H1 (cell line): ENCODE data around the gene ARHGEF4. TPM values are rescaled to one million over a fixed set of nuclear protein-coding genes. Genes with fewer than 3 reads are reported as not detected.

ENCODE experiments used
- CTCF ChIA-PET: fragments of 300-600 bp; sonication (Branson Sonifier 250); formaldehyde crosslinking; loops from one replicate; lab custom pipeline; 2021; ENCODE audit not compliant: partially characterized antibody; lab: Charles Lee
- POLR2A ChIA-PET: fragments of 300-600 bp; sonication (Branson Sonifier 250); formaldehyde crosslinking; loops from one replicate; lab custom pipeline; 2021; ENCODE audit warnings: inconsistent platforms; ENCODE audit not compliant: partially characterized antibody; lab: Charles Lee
- DNase-seq, 2 experiments: peaks; one replicate each; pipeline versions ENCODE4 v3.0.0 to v3.0.0-alpha.2; 2010 to 2022; ENCODE audit warnings: low spot score in 2 of 2, low read depth in 1 of 2, mixed read lengths in 1 of 2
- FAIRE-seq: peaks from 2 replicates; lab custom pipeline; 2011; peaks lifted over from hg19 to GRCh38; lab: Jason Lieb, UNC
- H2AFZ ChIP-seq: 2 replicates; pipeline ENCODE4 v1.8.1; 2012; ENCODE audit warnings: low read length, inconsistent platforms
- H2AK5ac ChIP-seq: 2 replicates; pipeline ENCODE4 v1.6.1; 2013; ENCODE audit warnings: low read depth, low read length
- H2BK120ac ChIP-seq: replicated peaks from 2 replicates; pipeline ENCODE3; 2013; ENCODE audit warnings: low read depth, low read length, inconsistent platforms
- H2BK12ac ChIP-seq: 2 replicates; pipeline ENCODE4 v1.6.1; 2013; ENCODE audit warnings: low read depth, low read length
- H2BK15ac ChIP-seq: 2 replicates; pipeline ENCODE4 v1.6.1; 2013; ENCODE audit warnings: low read length
- H2BK20ac ChIP-seq: 2 replicates; pipeline ENCODE4 v1.6.1; 2013; ENCODE audit warnings: low read length
- H2BK5ac ChIP-seq: 2 replicates; pipeline ENCODE4 v1.6.1; 2013; ENCODE audit warnings: low read depth, low read length
- H3K14ac ChIP-seq: 2 replicates; pipeline ENCODE4 v1.6.1; 2013; ENCODE audit warnings: inconsistent platforms; ENCODE audit not compliant: insufficient read length
- H3K18ac ChIP-seq: 2 replicates; pipeline ENCODE4 v1.6.1; 2013; ENCODE audit warnings: low read length; ENCODE audit errors: extremely low read depth
- H3K23ac ChIP-seq: 2 replicates; pipeline ENCODE4 v1.6.1; 2013; ENCODE audit warnings: inconsistent platforms; ENCODE audit not compliant: insufficient read length
- H3K23me2 ChIP-seq: 2 replicates; pipeline ENCODE4 v1.6.1; 2013; ENCODE audit warnings: low read depth, low read length
- H3K27ac ChIP-seq: 2 replicates; pipeline ENCODE4 v1.6.1; 2011; ENCODE audit warnings: low read depth, low read length, inconsistent platforms
- H3K27me3 ChIP-seq, 4 experiments: replicated peaks in 1 of 4; 1 replicate in 1 of 4; 2 replicates in 3 of 4; pipeline versions ENCODE4 v1.6.1 to v1.8.1; 2011 to 2013; ENCODE audit warnings: low read length in 3 of 4, mild to moderate bottlenecking in 3 of 4, inconsistent platforms in 2 of 4, mixed read lengths in 2 of 4, moderate library complexity in 1 of 4; ENCODE audit not compliant: control insufficient read depth in 3 of 4, insufficient read depth in 3 of 4; ENCODE audit errors: extremely low read depth in 1 of 4
- H3K36me3 ChIP-seq, 4 experiments: 2 replicates each; pipeline versions ENCODE4 v1.6.1 to v1.8.1; 2011 to 2013; ENCODE audit warnings: mild to moderate bottlenecking in 4 of 4, low read length in 3 of 4, moderate library complexity in 2 of 4, control low read depth in 1 of 4, inconsistent platforms in 1 of 4; ENCODE audit not compliant: insufficient read depth in 4 of 4, control insufficient read depth in 2 of 4
- H3K4ac ChIP-seq: replicated peaks from 2 replicates; pipeline ENCODE3; 2013; ENCODE audit warnings: low read length, low read depth, mixed read lengths, inconsistent platforms; ENCODE audit not compliant: insufficient read length
- H3K4me1 ChIP-seq, 4 experiments: replicated peaks in 1 of 4; 1 replicate in 1 of 4; 2 replicates in 3 of 4; pipeline versions ENCODE4 v1.6.1 to v1.8.1; 2011 to 2013; ENCODE audit warnings: low read length in 3 of 4, inconsistent platforms in 2 of 4, mixed read lengths in 1 of 4; ENCODE audit not compliant: insufficient read depth in 4 of 4, control insufficient read depth in 3 of 4
- H3K4me2 ChIP-seq, 2 experiments: 2 replicates each; pipeline versions ENCODE4 v1.6.1 to v1.8.1; 2011 to 2013; ENCODE audit warnings: low read depth in 2 of 2, low read length in 2 of 2, control low read depth in 1 of 2, inconsistent platforms in 1 of 2, mild to moderate bottlenecking in 1 of 2; ENCODE audit not compliant: insufficient read depth in 1 of 2
- H3K4me3 ChIP-seq, 4 experiments: fragments of 200-600, 300-600 bp in 1 of 4; sonication (generic), shearing (Covaris generic), sonication (Bioruptor Twin) in 1 of 4; 2 replicates each; pipeline versions ENCODE4 v1.5.1 to v1.8.1; 2011 to 2016; ENCODE audit warnings: low read length in 4 of 4, low read depth in 3 of 4, control low read depth in 2 of 4, inconsistent platforms in 2 of 4, mild to moderate bottlenecking in 2 of 4, mixed read lengths in 1 of 4, moderate library complexity in 1 of 4; ENCODE audit not compliant: insufficient read depth in 2 of 4; ENCODE audit errors: extremely low read depth in 1 of 4
- H3K56ac ChIP-seq: replicated peaks from 2 replicates; pipeline ENCODE3; 2013; ENCODE audit warnings: low read depth, mild to moderate bottlenecking, mixed read lengths, low read length, inconsistent platforms; ENCODE audit not compliant: insufficient read length
- H3K79me1 ChIP-seq: 2 replicates; pipeline ENCODE4 v1.6.1; 2013; ENCODE audit warnings: low read depth, low read length, control low read depth
- H3K79me2 ChIP-seq, 2 experiments: 2 replicates each; pipeline versions ENCODE4 v1.6.1 to v1.8.1; 2012 to 2013; ENCODE audit warnings: low read length in 2 of 2, mild to moderate bottlenecking in 2 of 2, inconsistent platforms in 1 of 2; ENCODE audit not compliant: insufficient read depth in 2 of 2, control insufficient read depth in 1 of 2
- H3K9ac ChIP-seq, 4 experiments: replicated peaks in 1 of 4; 1 replicate in 1 of 4; 2 replicates in 3 of 4; pipeline versions ENCODE4 v1.6.1 to v1.8.1; 2011 to 2013; ENCODE audit warnings: low read depth in 3 of 4, low read length in 3 of 4, control low read depth in 2 of 4, mild to moderate bottlenecking in 2 of 4, moderate library complexity in 2 of 4, inconsistent platforms in 1 of 4; ENCODE audit errors: extremely low read depth in 1 of 4
- H3K9me3 ChIP-seq, 2 experiments: 2 replicates each; pipeline versions ENCODE4 v1.6.1 to v1.8.1; 2012 to 2013; ENCODE audit warnings: mild to moderate bottlenecking in 2 of 2, moderate library complexity in 2 of 2, control low read depth in 1 of 2, inconsistent platforms in 1 of 2, low read depth in 1 of 2, low read length in 1 of 2, mixed read lengths in 1 of 2; ENCODE audit not compliant: insufficient read depth in 2 of 2
- H4K20me1 ChIP-seq, 2 experiments: replicated peaks in 1 of 2; 2 replicates each; pipeline versions ENCODE3 to v1.8.1; 2011 to 2013; ENCODE audit warnings: inconsistent platforms in 2 of 2, low read length in 2 of 2, mild to moderate bottlenecking in 1 of 2; ENCODE audit not compliant: insufficient read depth in 2 of 2, control insufficient read depth in 1 of 2
- H4K5ac ChIP-seq: 2 replicates; pipeline ENCODE4 v1.6.1; 2013; ENCODE audit warnings: low read length, low read depth, mixed read lengths, inconsistent platforms; ENCODE audit not compliant: insufficient read length
- H4K8ac ChIP-seq: 2 replicates; pipeline ENCODE4 v1.8.0; 2013; ENCODE audit warnings: mild to moderate bottlenecking, moderate library complexity, low read length, inconsistent platforms; ENCODE audit not compliant: insufficient read depth; ENCODE audit errors: extremely low read depth
- H4K91ac ChIP-seq: replicated peaks from 2 replicates; pipeline ENCODE3; 2013; ENCODE audit warnings: low read length, mixed read lengths, inconsistent platforms; ENCODE audit not compliant: insufficient read length
- ATF3 ChIP-seq: IDR thresholded peaks from 2 replicates; pipeline ENCODE4 v1.6.1; 2011; ENCODE audit warnings: low read depth, mild to moderate bottlenecking, low read length; ENCODE audit not compliant: insufficient read depth
- BACH1 ChIP-seq: IDR thresholded peaks from 2 replicates; pipeline ENCODE4 v1.6.1; 2012; ENCODE audit warnings: low read length, improper control_type of control experiment
- CBX8 ChIP-seq: fragments of 300-800, 300-1000 bp; sonication (generic); IDR thresholded peaks from 2 replicates; pipeline ENCODE4 v1.7.1; 2016; ENCODE audit warnings: low read depth, low read length, borderline replicate concordance
- E2F6 ChIP-seq: IDR thresholded peaks from 2 replicates; pipeline ENCODE4 v1.6.1; 2012; ENCODE audit warnings: inconsistent platforms
- EGR1 ChIP-seq: IDR thresholded peaks from 2 replicates; pipeline ENCODE4 v1.6.1; 2011; ENCODE audit warnings: low read depth, low read length, borderline replicate concordance
- EZH2 ChIP-seq: fragments of 200-600 bp; sonication (generic); IDR thresholded peaks from 2 replicates; pipeline ENCODE4 v1.7.1; 2012; ENCODE audit warnings: low read depth, mild to moderate bottlenecking, moderate library complexity, low read length, inconsistent platforms; ENCODE audit not compliant: severe bottlenecking
- KDM1A ChIP-seq: fragments of 200-600, 300-600 bp; sonication (generic); IDR thresholded peaks from 2 replicates; pipeline ENCODE4 v1.7.1; 2016; ENCODE audit warnings: mild to moderate bottlenecking, low read length, borderline replicate concordance
- KDM5A ChIP-seq: fragments of 200-600 bp; IDR thresholded peaks from 2 replicates; pipeline ENCODE4 v1.7.1; 2012; ENCODE audit warnings: mild to moderate bottlenecking, low read length, inconsistent platforms, mixed read lengths
- SAP30 ChIP-seq: fragments of 300-600 bp; sonication (generic); IDR thresholded peaks from 2 replicates; pipeline ENCODE4 v1.7.1; 2012; ENCODE audit warnings: low read length, moderate library complexity, mild to moderate bottlenecking, inconsistent platforms; ENCODE audit not compliant: insufficient read depth, insufficient replicate concordance
- SP1 ChIP-seq: IDR thresholded peaks from 2 replicates; pipeline ENCODE4 v1.6.1; 2011; ENCODE audit warnings: low read depth, low read length
- TAF1 ChIP-seq: IDR thresholded peaks from 2 replicates; pipeline ENCODE4 v1.6.1; 2011; ENCODE audit warnings: mild to moderate bottlenecking, low read depth, low read length
- ZNF274 ChIP-seq: IDR thresholded peaks from 2 replicates; pipeline ENCODE4 v1.7.0; 2012; ENCODE audit warnings: low read length, borderline replicate concordance; ENCODE audit errors: extremely low read depth
- WGBS, 2 experiments: shearing (Covaris generic) in 1 of 2; methylation state at CpG; one replicate each; pipeline versions ENCODE4 v1.1.6 to v1.1.7; 2013 to 2015; ENCODE audit warnings: low lambda C conversion rate in 2 of 2, mixed read lengths in 2 of 2, inconsistent platforms in 1 of 2, low coverage in 1 of 2, missing lambda C conversion rate in 1 of 2; ENCODE audit not compliant: insufficient replicate concordance in 2 of 2, insufficient coverage in 1 of 2, insufficient read length in 1 of 2; ENCODE audit errors: extremely low coverage in 1 of 2, missing lambda C conversion rate in 1 of 2; 5-methylcytosine and 5-hydroxymethylcytosine counted together
- polyA plus RNA-seq, 7 experiments: library from polyadenylated mRNA; depleted of rRNA in 3 of 7; stranded (reverse) in 5 of 7; unstranded in 2 of 7; fragments of >200 nt in 5 of 7; fragments of 200-250 nt in 2 of 7; gene quantifications; 1 replicate in 5 of 7; 2 replicates in 1 of 7; 4 replicates in 1 of 7; pipeline versions ENCODE4 v1.2.1 to v1.2.3, GENCODE V29; 2011 to 2013; ENCODE audit warnings: missing spikeins in 2 of 7, mixed read lengths in 2 of 7
- total RNA-seq: library from RNA; stranded (reverse); fragmentation: NEBNext Ultra II Directional; extraction: Animal tissue kit (Norgen Biotek cat#: 25700); gene quantifications from 2 replicates; pipeline ENCODE4 v1.2.1, GENCODE V29; 2021

The ARHGEF4 gene
- total and polyA plus RNA-seq, 2 of the 8 experiments (the other 6 are each of a cell fraction or from before 2014, with no cell fraction given), result 10.6 to 14.6 TPM

- ChIA-PET CTCF (interaction anchor here (0.6 to 1.9 kb wide), 2 partner anchors 13 to 20 kb away, joined by 3 to 8 read pairs; no protein-coding TSS in a partner anchor), POLR2A (no interaction called here)
- Histone ChIP-seq H2BK120ac (no peak overlapping the region), H3K4me1 (no peaks in the 10 kb centered on the region), H2BK12ac (no peak overlapping the region), H2AFZ (no peak overlapping the region), H3K23ac (no peak overlapping the region), H3K56ac (peak overlapping the region; percentile 93), H3K27me3 (no peaks in the 10 kb centered on the region), H2BK15ac (no peak overlapping the region; the same call in 1 of the 2 replicates), H3K79me1 (no peaks in the 10 kb centered on the region), H3K79me2 (peaks cover 0 to 7% of the 10 kb centered on the region in 2 experiments; a peak in 2 of 4 replicates), H4K91ac (no peak overlapping the region), H2BK20ac (no peak overlapping the region), H2AK5ac (peak overlapping the region; percentile 58; the same call in 1 of the 2 replicates), H3K27ac (no peak overlapping the region), H3K4me3 (no peak overlapping the region), H3K36me3 (peaks cover 0 to 6% (median 0%) of the 10 kb centered on the region in 4 experiments; a peak in 1 of 8 replicates), H3K4me2 (no peak overlapping the region), H3K23me2 (peaks cover 9% of the 10 kb centered on the region), H3K9me3 (peaks cover 8 to 10% of the 10 kb centered on the region in 2 experiments), H4K8ac (no peak overlapping the region), H4K5ac (no peak overlapping the region), H3K4ac (no peak overlapping the region), H3K18ac (no peak overlapping the region), H4K20me1 (peaks cover 0 to 7% of the 10 kb centered on the region in 2 experiments), H3K9ac (no peak overlapping the region), H3K14ac (no peak overlapping the region), H2BK5ac (no peak overlapping the region; the same call in 1 of the 2 replicates)
- WGBS, 2 experiments, result 79% methylated on average over 5 of the region's 5 CpGs; no CpG with 5 or more reads in 1 of the 2 experiments
- FAIRE-seq (no peak), DNase-seq (no peak)
- TF ChIP-seq EGR1 (no peak), ATF3 (no peak), BACH1 (no peak), ZNF274 (no peak), KDM5A (no peak), SP1 (no peak), E2F6 (no peak), CBX8 (no peak), KDM1A (no peak), EZH2 (no peak), TAF1 (no peak), SAP30 (no peak)
Observed at GRCh38 chr2:130977461-130978050, 140.8 kb downstream of the ARHGEF4 start.
